Endothelial cell of umbilical vein (primary cell): ENCODE results near the gene P2RY6. TPM values are rescaled to one million over a fixed set of nuclear protein-coding genes. Genes with fewer than 3 reads are reported as not detected.

ENCODE experiments used
- BruUV-seq: library from RNA; stranded (reverse); fragments of 400-500 nt; replicated peaks from 2 replicates; lab custom pipeline; 2021; lab: Mats Ljungman, UMichigan
- CTCF ChIA-PET: fragments of 300-600, 350-600 bp; sonication (Branson Sonifier 250); formaldehyde crosslinking; loops from one replicate; lab custom pipeline; 2021; ENCODE audit warnings: antibody characterized with exemption, inconsistent platforms; lab: Charles Lee
- POLR2A ChIA-PET: fragments of 300-600, 350-600 bp; sonication (Branson Sonifier 250); formaldehyde crosslinking; loops from one replicate; lab custom pipeline; 2021; ENCODE audit warnings: antibody characterized with exemption, inconsistent platforms; lab: Charles Lee
- DNase-seq: peaks from one replicate; pipeline ENCODE4 v3.0.0-alpha.2; 2011; ENCODE audit warnings: low read depth, low spot score
- FAIRE-seq: peaks from 2 replicates; lab custom pipeline; 2011; peaks lifted over from hg19 to GRCh38; lab: Jason Lieb, UNC
- H2AFZ ChIP-seq: 2 replicates; pipeline ENCODE4 v1.6.0; 2012; ENCODE audit warnings: low read depth, low read length, control low read depth, inconsistent platforms
- H3K27ac ChIP-seq: 2 replicates; pipeline ENCODE4 v1.5.1; 2011; ENCODE audit warnings: low read depth, mild to moderate bottlenecking, control low read depth, low read length, moderate library complexity; ENCODE audit not compliant: insufficient read depth
- H3K27me3 ChIP-seq, 2 experiments: 2 replicates each; pipeline versions ENCODE4 v1.6.0 to v1.6.1; 2011; ENCODE audit warnings: low read length in 2 of 2, mixed read lengths in 1 of 2; ENCODE audit not compliant: control insufficient read depth in 2 of 2, insufficient read depth in 2 of 2
- H3K36me3 ChIP-seq, 2 experiments: 2 replicates in 1 of 2; 3 replicates in 1 of 2; pipeline ENCODE4 v1.5.1; 2011; ENCODE audit warnings: low read length in 2 of 2, mild to moderate bottlenecking in 1 of 2, moderate library complexity in 1 of 2; ENCODE audit not compliant: control insufficient read depth in 2 of 2, insufficient read depth in 2 of 2; ENCODE audit errors: extremely low read depth in 1 of 2
- H3K4me1 ChIP-seq: 3 replicates; pipeline ENCODE4 v1.5.1; 2011; ENCODE audit warnings: mild to moderate bottlenecking, low read length; ENCODE audit not compliant: control insufficient read depth, insufficient read depth; ENCODE audit errors: extremely low read depth
- H3K4me2 ChIP-seq: 2 replicates; pipeline ENCODE4 v1.6.1; 2011; ENCODE audit warnings: low read length, control low read depth, mixed read lengths; ENCODE audit not compliant: insufficient read depth
- H3K4me3 ChIP-seq, 3 experiments: fragments of 200-600 bp in 1 of 3; sonication (generic), shearing (Covaris generic) in 1 of 3; replicated peaks in 1 of 3; 2 replicates each; pipeline ENCODE4 v1.5.1; 2011 to 2016; ENCODE audit warnings: control low read depth in 3 of 3, low read length in 3 of 3, mild to moderate bottlenecking in 2 of 3, inconsistent platforms in 1 of 3, low read depth in 1 of 3, moderate library complexity in 1 of 3; ENCODE audit not compliant: insufficient read depth in 1 of 3
- H3K79me2 ChIP-seq: 2 replicates; pipeline ENCODE4 v1.6.0; 2012; ENCODE audit warnings: low read length, inconsistent platforms; ENCODE audit not compliant: control insufficient read depth, insufficient read depth
- H3K9ac ChIP-seq: replicated peaks from 2 replicates; pipeline ENCODE3; 2011; ENCODE audit warnings: low read length, control low read depth; ENCODE audit not compliant: insufficient read depth; ENCODE audit errors: extremely low read depth
- H3K9me1 ChIP-seq: replicated peaks from 3 replicates; pipeline ENCODE4 v1.6.0; 2011; ENCODE audit warnings: mild to moderate bottlenecking, low read length; ENCODE audit not compliant: control insufficient read depth, insufficient read depth; ENCODE audit errors: extremely low read depth
- H3K9me3 ChIP-seq: replicated peaks from 2 replicates; pipeline ENCODE4 v1.5.1; 2012; ENCODE audit warnings: low read length, inconsistent platforms; ENCODE audit not compliant: control insufficient read depth, insufficient read depth
- H4K20me1 ChIP-seq: replicated peaks from 2 replicates; pipeline ENCODE3; 2011; ENCODE audit warnings: mild to moderate bottlenecking, low read length; ENCODE audit not compliant: control insufficient read depth, insufficient read depth; ENCODE audit errors: extremely low read depth
- CTCF ChIP-seq, 2 donors: IDR thresholded peaks; 1 replicate in 1 of 2; 2 replicates in 1 of 2; pipeline ENCODE4 v1.5.1; 2011; ENCODE audit warnings: low read length in 2 of 2, mild to moderate bottlenecking in 2 of 2, moderate library complexity in 2 of 2, control low read depth in 1 of 2, inconsistent platforms in 1 of 2, low read depth in 1 of 2; ENCODE audit not compliant: insufficient read depth in 1 of 2; ENCODE audit errors: extremely low read depth in 1 of 2
- EZH2 ChIP-seq: IDR thresholded peaks from 2 replicates; pipeline ENCODE4 v1.6.1; 2012; ENCODE audit warnings: borderline replicate concordance, low read depth, mild to moderate bottlenecking, moderate library complexity, low read length, inconsistent platforms; ENCODE audit not compliant: severe bottlenecking
- FOS ChIP-seq: IDR thresholded peaks from 2 replicates; pipeline ENCODE4 v1.6.1; 2011; ENCODE audit warnings: mild to moderate bottlenecking, low read length, moderate library complexity, borderline replicate concordance; ENCODE audit not compliant: insufficient read depth
- GATA2 ChIP-seq: IDR thresholded peaks from 2 replicates; pipeline ENCODE4 v1.7.0; 2011; ENCODE audit warnings: low read depth, mild to moderate bottlenecking, moderate library complexity, mixed read lengths, low read length; ENCODE audit not compliant: insufficient read length, insufficient read depth
- JUN ChIP-seq: IDR thresholded peaks from 2 replicates; pipeline ENCODE4 v1.6.1; 2011; ENCODE audit warnings: borderline replicate concordance, low read depth; ENCODE audit not compliant: insufficient read length, insufficient read depth
- MAX ChIP-seq: IDR thresholded peaks from 2 replicates; pipeline ENCODE4 v1.6.1; 2011; ENCODE audit not compliant: insufficient read depth, insufficient read length
- MYC ChIP-seq: IDR thresholded peaks from one replicate; pipeline ENCODE4 v1.6.1; 2011; ENCODE audit warnings: mild to moderate bottlenecking, low read depth, low read length
- POLR2A ChIP-seq: IDR thresholded peaks from 2 replicates; pipeline ENCODE4 v1.6.1; 2012; ENCODE audit warnings: low read depth, mild to moderate bottlenecking, control low read depth, low read length
- POLR2AphosphoS5 ChIP-seq: IDR thresholded peaks from 2 replicates; pipeline ENCODE4 v1.6.1; 2012; ENCODE audit warnings: low read depth, mild to moderate bottlenecking, control low read depth, low read length, moderate library complexity; ENCODE audit not compliant: insufficient read depth
- dilution Hi-C: fragments of 300-500 bp; cut with MboI; formaldehyde crosslinking; loops from one replicate; pipeline ENCODE4 v1.15.0; 2019; ENCODE audit warnings: low sequenced_read_pairs; ENCODE audit not compliant: extremely low pct_ligation_motif_present
- intact Hi-C: fragments of 100-400 bp; cut with micrococcal nuclease; formaldehyde crosslinking; loops from one replicate; pipeline ENCODE4 v1.10.0; 2022
- polyA plus RNA-seq, 4 experiments: library from polyadenylated mRNA; depleted of rRNA in 3 of 4; stranded (reverse) in 3 of 4; unstranded in 1 of 4; fragments of >200 nt; gene quantifications; 2 replicates each; pipeline versions ENCODE4 v1.2.1 to v1.2.3, GENCODE V29; 2011 to 2012; ENCODE audit warnings: missing spikeins in 1 of 4
- total RNA-seq: library from RNA; stranded (reverse); gene quantifications from 2 replicates; pipeline ENCODE4 v1.2.3, GENCODE V29; 2021

The P2RY6 gene
- total and polyA plus RNA-seq, 2 donors (not counting 3 experiments of a cell fraction or from before 2014, with no cell fraction given) = 0.47 TPM; not detected in 1

GRCh38 chr11:73312036-73312435, 39.9 kb downstream of the P2RY6 start:
- FAIRE-seq = no peak

More at GRCh38 chr11:73312036-73312435, 39.9 kb downstream of the P2RY6 start:
- Histone ChIP-seq H3K9me1 (no peaks in the 10 kb centered on the region), H3K9ac (peak overlapping the region; percentile 0), H2AFZ (no peak overlapping the region), H3K27ac (no peak overlapping the region), H3K4me3 (peak overlapping the region in 2 of 3 experiments; percentile 20 to 23), H3K36me3 (peaks cover 0 to 5% of the 10 kb centered on the region in 2 experiments), H3K9me3 (no peaks in the 10 kb centered on the region), H3K4me2 (peak overlapping the region; percentile 60), H4K20me1 (no peaks in the 10 kb centered on the region), H3K27me3 (no peaks in the 10 kb centered on the region), H3K4me1 (peaks cover 37% of the 10 kb centered on the region), H3K79me2 (peaks cover 51% of the 10 kb centered on the region)
- CTCF ChIA-PET = interaction anchor here (1.4 to 16.0 kb wide), 3 partner anchors 12 to 24 kb away, joined by 4 to 455 read pairs (median 7); no protein-coding TSS in a partner anchor
- TF ChIP-seq EZH2 = no peak
- TF ChIP-seq FOS = no peak
- no peak for TF ChIP-seq MAX
- no peak for TF ChIP-seq POLR2A
- no peak for TF ChIP-seq CTCF (IDR thresholded peaks at IDR 0.05; ENCODE audit: extremely low read depth in 1 of 2, insufficient read depth in 1 of 2, low read depth in 1 of 2, low read length in 2 of 2)
- TF ChIP-seq GATA2 = no peak
- TF ChIP-seq MYC = no peak
- no peak for TF ChIP-seq JUN
- no peak for TF ChIP-seq POLR2AphosphoS5
- POLR2A ChIA-PET = interaction anchor here (0.7 kb wide), 1 partner anchor 10 kb away, joined by 3 read pairs; no protein-coding TSS in a partner anchor
- dilution Hi-C loops = no loop called here
- no TSS peak for BruUV-seq
- intact Hi-C loops = no loop called here
- DNase-seq = no peak
